ENCODE results near the gene SMAD6.

DNA sequence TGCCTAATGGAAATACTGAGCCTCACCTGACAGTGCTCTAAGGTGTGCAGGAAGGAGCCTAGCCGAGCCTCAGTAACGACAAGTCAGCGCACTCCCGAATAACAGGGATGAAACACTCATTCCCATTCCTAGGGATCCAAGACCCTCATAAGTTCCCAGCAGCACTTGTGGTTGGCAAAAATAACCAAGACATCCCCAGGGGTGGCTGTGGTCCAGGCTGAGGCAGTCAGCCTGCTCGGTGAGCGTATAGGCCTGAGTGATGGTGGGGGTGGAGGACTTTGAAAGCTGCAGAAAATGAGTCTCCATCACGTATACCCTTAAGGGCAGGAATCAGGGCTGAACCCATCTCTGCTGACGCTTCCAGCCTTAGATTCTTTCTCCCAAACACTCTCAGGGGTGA lies 120.1 kb downstream of the SMAD6 start:
- TF ChIP-seq, protein P1, sequence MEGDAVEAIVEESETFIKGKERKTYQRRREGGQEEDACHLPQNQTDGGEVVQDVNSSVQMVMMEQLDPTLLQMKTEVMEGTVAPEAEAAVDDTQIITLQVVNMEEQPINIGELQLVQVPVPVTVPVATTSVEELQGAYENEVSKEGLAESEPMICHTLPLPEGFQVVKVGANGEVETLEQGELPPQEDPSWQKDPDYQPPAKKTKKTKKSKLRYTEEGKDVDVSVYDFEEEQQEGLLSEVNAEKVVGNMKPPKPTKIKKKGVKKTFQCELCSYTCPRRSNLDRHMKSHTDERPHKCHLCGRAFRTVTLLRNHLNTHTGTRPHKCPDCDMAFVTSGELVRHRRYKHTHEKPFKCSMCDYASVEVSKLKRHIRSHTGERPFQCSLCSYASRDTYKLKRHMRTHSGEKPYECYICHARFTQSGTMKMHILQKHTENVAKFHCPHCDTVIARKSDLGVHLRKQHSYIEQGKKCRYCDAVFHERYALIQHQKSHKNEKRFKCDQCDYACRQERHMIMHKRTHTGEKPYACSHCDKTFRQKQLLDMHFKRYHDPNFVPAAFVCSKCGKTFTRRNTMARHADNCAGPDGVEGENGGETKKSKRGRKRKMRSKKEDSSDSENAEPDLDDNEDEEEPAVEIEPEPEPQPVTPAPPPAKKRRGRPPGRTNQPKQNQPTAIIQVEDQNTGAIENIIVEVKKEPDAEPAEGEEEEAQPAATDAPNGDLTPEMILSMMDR (IDR thresholded peaks at IDR 0.05) = no peak
- no peak for TF ChIP-seq POLR2A (IDR thresholded peaks at IDR 0.05)

All from heart left ventricle (tissue), 13 donors.